HTERT RPE-1 (cell line): Measurements from ENCODE around the gene BABAM2.
"Not testable (repeated sequence)": the region's sequence is repeated elsewhere in the genome, so short reads cannot be mapped to it uniquely, and the experiment has no call there.

Experiments
- in situ Hi-C: fragments of 300-500 bp; cut with MboI; formaldehyde crosslinking; loops from 4 replicates; pipeline ENCODE4 v1.14.3; 2020; ENCODE audit warnings: low sequenced_read_pairs

BABAM2 gene

DNA sequence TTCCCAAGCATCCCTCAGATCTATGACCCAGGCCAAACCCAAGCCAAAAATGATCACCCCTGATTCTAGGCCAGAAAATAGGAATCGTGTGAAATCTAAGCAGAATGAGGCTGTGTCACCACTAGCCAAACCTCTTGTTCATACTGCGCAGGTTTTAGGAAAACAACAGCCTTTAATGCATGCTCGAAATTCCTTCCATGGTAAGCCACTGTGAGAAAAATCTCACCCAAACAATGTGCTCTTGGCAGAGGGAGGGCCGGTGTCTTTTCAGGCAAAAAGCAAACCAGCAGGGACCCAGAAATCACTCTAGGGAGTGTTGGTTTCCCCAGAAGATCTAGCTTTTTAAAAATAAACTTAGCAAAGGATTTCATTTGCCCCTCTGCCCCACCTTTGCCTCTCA lies 430.9 kb downstream of the BABAM2 start:
- in situ Hi-C loops: no loop called here

DNA sequence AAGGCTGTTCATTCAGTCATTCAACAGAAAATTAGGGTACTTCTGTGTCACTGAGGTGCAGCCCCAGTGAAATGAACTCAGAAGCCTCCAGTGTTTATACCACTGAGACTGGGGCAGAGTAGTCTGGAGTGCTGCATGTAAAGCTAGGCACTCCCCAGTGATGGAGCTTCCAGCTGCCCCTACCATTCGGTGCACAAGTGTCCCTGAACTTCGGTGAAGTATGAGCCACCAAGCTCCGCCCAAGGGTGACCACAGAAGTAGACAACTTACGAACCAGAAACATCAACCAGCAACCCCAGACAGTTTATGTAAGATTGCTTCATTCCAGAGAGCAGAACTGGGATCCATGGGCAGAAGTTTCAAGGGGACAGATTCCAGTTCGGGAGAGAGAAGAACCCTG lies 431.5 kb downstream of the BABAM2 start:
- in situ Hi-C loops: no loop called here

DNA sequence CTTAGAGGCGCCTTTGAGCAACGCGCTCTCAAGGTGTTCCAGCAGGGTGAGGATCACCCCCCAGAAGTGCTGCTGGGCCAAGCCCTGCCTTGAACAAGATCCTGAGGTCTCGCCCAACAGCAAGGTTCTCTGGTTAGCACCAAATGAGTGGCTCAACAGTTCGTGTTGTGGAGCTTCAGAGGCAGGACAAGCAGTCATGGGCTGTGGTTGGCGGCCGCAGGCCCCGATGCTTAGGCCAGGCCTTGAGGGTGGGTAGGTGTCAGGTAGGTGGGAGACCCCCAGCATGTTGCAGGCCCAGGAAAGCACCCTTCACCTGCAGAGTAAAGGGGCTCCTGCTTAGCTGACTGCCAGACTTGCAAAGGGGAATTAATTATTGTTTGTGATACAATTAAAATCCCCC lies 431.9 kb downstream of the BABAM2 start:
- in situ Hi-C loops: no loop called here

DNA sequence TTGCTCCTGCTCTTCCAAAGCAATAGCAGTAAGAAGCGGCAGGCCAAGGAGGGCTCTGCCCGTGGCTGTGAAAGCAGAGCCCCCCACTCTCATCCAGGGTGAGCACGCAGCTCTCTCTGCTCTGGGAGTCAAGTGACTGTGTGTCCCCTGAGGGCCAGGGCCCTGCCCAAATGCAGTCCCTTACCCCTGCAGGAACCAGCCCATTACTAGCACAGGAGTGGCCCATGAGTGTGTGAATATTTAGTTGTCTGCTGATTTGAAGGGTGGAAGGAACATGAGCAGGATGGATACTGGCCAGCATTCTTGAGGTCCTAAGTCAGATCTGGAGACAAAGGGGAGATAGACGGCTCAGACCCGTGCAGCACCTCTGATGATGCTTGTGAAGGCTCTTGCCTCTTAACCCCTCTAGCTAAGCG lies 432.5 kb downstream of the BABAM2 start:
- in situ Hi-C loops: no loop called here

GRCh38 chr2:28325173-28325566 lies 434.6 kb downstream of the BABAM2 start:
- in situ Hi-C loops: no loop called here

DNA sequence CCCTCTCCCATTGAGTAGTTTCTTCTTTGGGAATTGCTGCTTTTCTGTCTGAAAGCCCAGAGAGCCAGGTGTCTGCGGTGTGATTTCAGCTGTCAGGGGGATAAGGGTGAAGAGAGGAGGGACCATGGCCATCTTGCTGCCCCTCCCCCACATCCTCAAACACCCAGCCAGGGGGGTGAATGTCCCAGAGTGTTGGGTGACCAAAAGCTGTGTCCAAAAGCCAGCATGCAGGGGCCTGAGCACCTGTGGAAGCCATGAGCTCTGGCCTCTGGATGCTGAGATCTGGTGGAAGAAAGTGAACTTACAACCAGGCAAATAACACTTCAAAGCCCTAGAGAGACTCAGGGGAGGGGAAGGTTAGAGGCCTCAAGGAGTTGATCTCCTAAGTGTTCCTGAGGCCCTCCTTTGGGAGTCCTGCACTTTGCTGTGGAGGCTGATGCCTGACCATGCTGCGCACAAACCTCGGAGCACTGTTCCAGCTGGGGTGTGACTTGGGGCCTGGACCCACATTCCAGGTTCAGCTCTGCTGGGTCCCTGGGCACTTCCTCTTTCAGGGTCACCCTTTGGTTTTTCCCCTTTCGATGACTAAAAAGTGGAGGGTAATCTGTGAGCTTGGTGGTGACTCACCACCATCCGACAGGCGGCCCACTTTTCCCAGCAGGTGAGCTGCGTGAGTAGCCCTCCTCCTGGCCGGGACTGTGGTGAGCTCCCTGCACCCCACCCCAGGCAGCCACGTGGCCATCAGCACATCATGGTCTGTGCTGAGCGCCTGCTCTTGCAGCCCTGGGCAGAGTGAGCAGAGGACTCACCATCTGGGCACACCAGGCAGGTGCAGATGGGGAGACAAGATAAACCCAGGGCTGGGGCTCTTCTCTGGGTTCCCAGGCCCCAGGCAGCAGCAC lies 435.3 kb downstream of the BABAM2 start:
- in situ Hi-C loops: no loop called here

- in situ Hi-C loops: no loop called here
Measured at GRCh38 chr2:28326469-28326805, 435.9 kb downstream of the BABAM2 start.

GRCh38 chr2:28326881-28327505 lies 436.5 kb downstream of the BABAM2 start:
- in situ Hi-C loops: no loop called here

- in situ Hi-C loops: no loop called here
Measured at GRCh38 chr2:28327581-28327955, 437.0 kb downstream of the BABAM2 start.

DNA sequence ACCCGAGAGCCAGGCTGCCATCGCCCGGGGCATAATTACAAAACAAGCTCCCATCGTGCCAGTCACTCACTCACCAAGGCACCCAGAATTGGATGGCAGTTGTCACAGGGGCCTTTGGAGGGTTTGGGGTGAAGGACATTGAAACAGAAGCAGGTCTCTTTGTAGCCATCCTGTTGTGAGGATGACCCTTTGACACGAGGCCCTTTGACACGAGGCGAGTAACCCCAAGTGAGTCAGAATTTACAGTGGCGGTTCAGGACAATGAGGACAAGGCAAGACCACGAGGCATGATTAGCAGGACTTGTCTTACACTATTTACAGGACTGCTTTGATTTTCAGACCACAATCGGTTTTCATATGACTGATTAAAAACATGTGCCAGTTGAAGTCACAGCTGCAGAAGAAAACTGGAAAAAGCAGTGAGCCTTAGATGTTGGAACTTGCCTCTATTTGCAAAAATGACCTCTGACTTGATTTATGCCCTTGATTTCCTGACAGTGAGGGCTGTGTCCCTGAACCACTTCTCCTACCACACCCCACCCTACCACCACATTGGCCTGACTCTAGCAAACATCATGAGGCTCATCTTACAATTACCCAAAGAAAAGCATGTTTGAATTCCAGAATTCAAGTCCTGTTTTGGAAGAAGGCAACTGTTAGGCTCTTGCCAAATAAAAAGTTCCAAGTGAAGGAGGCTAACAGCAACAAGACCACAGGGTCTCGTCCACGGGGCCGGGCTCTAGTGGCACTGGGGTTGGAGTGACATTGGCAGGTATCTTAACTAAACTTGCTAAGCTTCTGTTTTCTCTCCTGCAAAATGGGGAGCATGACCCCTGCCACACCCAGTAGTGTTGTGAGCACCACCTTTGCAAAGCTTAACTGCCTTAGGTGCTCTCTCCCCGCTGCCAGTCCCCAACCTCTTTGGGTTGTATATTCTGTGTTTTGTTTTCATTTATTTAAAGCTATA lies 437.7 kb downstream of the BABAM2 start:
- in situ Hi-C loops: no loop called here

DNA sequence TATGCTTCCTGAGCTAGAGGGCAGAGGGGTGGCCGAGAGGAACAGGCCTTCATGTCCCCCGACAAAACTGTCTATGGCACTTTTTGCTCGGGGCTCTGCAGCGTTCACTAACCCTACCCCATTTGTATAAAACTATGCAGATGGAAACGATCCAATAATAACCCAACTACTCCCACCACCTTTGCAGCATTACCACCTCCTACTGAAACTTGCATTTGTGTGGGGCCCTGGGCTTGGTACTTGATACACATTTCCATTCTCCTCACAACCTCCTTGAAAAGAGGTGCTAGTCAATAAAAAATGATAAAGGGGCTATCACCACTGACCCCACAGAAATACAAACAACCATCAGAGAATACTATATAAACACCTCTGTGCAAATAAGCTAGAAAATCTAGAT lies 438.7 kb downstream of the BABAM2 start:
- in situ Hi-C loops: no loop called here

DNA sequence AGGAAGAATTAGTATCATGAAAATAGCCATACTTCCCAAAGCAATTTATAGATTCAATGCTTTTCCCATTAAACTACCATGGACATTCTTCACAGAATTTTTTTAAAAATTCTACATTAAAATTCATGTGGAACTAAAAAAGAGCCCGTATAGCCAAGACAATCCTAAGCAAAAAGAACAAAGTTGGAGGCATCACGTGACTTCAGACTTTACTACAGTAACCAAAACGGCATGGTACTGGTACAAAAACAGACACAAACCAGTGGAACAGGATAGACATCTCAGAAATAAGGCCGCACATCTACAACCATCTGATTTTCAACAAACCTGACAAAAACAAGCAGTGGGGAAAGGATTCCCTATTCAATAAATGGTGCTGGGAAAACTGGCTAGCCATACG lies 440.2 kb downstream of the BABAM2 start:
- in situ Hi-C loops: not testable (repeated sequence)

DNA sequence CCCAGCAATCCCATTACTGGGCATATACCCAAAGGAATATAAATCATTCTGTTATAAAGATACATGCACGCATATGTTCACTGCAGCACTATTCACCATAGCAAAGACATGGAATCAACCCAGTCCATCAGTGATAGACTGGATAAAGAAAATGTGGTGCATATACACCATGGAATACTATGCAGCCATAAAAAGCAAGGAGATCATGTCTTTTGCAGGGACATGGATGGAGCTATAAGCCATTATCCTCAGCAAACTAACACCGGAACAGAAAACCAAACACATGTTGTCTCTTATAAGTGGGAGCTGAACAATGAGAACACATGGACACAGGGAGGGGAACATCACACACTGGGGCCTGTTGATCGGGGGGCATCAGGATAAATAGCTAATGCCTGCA lies 441.3 kb downstream of the BABAM2 start:
- in situ Hi-C loops: not testable (repeated sequence)

DNA sequence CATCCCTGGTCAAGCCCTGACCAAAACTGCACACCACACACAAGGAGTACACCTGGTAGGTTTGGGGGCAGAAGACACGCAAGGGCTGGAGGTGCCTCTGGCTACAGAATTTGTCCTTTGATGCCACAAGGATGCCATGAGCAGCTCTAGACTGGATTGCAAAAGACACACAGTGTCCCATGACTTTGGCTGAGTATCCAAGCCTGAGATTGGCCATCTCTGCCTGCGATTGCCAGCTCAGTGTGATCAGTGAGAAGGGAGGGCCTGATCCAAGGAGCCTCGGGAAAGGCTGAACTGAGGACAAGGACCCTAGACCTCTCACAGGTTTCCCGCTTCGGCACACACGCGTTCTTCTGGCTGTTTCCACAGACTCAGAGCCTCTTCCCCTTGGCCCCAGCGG lies 442.2 kb downstream of the BABAM2 start:
- in situ Hi-C loops: no loop called here

GRCh38 chr2:28333606-28334526 lies 443.3 kb downstream of the BABAM2 start:
- in situ Hi-C loops: no loop called here

DNA sequence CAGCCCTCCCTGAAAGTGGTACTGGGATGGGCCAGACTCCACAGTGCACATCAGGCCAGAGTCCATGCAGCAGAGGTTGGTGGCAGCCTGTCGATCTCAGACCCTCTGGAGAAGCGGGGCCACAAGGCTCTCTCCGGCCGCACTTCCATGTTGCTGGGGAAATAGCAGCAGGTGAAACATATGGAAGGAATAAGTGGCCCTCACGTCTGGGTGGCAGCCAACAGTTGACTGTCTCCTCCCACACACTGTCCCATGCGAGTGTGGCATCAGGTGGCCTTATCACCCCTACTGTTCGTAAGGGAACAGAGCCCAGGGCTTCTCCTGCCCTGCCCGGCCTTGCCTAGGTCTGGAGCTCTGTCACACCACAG lies 444.0 kb downstream of the BABAM2 start:
- in situ Hi-C loops: no loop called here

- in situ Hi-C loops: not testable (repeated sequence)
Measured at GRCh38 chr2:28335265-28335664, 444.7 kb downstream of the BABAM2 start.

- in situ Hi-C loops: no loop called here
Measured at GRCh38 chr2:28335666-28336065, 445.1 kb downstream of the BABAM2 start.

- in situ Hi-C loops: no loop called here
Measured at GRCh38 chr2:28336264-28336980, 445.9 kb downstream of the BABAM2 start.
